ENCODE data around the gene LSM14A.
"Not testable (repeated sequence)": the region's sequence is repeated elsewhere in the genome, so short reads cannot be mapped to it uniquely, and the experiment has no call there.

LSM14A gene

DNA sequence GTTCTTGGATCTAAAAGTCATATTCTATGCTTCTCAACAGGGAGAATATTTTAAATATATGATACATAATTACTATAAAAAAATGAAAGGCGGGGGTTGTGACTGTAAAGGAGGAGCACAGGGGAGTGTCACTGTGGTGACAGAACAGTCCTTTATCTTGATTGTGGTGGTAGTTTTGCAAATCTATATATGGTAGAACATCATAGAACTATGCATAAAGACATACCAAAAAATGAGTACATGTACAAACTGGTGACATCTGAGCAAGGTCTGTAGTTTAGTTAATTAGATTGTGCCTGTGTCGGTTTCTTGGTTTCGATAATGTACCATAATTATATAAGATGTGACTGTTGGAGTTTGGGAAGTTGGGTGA is 43.3 kb downstream of the LSM14A start:
- H3K27me3 Mint-ChIP-seq (ENCODE audit: low read depth, poor library complexity), result no peaks in the 10 kb centered on the region
- H3K4me3 Mint-ChIP-seq, result no peak overlapping the region
- H3K4me1 Mint-ChIP-seq, result peaks cover 10% of the 10 kb centered on the region
- TF ChIP-seq, protein P1, sequence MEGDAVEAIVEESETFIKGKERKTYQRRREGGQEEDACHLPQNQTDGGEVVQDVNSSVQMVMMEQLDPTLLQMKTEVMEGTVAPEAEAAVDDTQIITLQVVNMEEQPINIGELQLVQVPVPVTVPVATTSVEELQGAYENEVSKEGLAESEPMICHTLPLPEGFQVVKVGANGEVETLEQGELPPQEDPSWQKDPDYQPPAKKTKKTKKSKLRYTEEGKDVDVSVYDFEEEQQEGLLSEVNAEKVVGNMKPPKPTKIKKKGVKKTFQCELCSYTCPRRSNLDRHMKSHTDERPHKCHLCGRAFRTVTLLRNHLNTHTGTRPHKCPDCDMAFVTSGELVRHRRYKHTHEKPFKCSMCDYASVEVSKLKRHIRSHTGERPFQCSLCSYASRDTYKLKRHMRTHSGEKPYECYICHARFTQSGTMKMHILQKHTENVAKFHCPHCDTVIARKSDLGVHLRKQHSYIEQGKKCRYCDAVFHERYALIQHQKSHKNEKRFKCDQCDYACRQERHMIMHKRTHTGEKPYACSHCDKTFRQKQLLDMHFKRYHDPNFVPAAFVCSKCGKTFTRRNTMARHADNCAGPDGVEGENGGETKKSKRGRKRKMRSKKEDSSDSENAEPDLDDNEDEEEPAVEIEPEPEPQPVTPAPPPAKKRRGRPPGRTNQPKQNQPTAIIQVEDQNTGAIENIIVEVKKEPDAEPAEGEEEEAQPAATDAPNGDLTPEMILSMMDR (IDR thresholded peaks at IDR 0.05), result no peak
- H3K27ac Mint-ChIP-seq, result peak overlapping the region; percentile 88
- DNase-seq, result no peak
- peaks cover 79% of the 10 kb centered on the region for H3K36me3 Mint-ChIP-seq (ENCODE audit: low read depth)
- no peaks in the 10 kb centered on the region for H3K9me3 Mint-ChIP-seq

DNA sequence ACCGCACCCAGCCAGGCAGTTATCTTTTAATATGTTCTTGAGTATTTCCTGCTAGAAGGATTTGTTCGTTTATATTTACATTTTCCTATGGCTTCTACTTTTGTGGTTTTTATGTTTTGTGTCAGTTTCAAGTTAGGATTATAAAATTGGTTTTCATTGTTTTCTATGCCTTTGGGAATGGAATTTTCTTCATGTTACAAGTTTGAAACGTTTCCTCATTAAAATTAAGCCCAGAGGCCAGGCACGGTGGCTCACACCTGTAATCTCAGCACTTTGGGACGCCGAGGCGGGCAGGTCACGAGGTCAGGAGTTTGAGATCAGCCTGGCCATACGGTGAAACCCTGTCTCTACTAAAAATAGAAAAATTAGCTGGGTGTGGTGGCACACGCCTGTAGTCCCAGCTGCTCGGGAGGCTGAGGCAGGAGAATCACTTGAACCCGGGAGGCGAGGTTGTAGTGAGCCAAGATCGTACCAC is 44.5 kb downstream of the LSM14A start:
- DNase-seq; H3K4me3 Mint-ChIP-seq; H3K4me1 Mint-ChIP-seq; H3K27me3 Mint-ChIP-seq (ENCODE audit: low read depth, poor library complexity); H3K9me3 Mint-ChIP-seq: not testable (repeated sequence)
- Mint-ChIP-seq H3K36me3 (ENCODE audit: low read depth) (peaks cover 82% of the 10 kb centered on the region), H3K27ac (peak overlapping the region; percentile 66)

DNA sequence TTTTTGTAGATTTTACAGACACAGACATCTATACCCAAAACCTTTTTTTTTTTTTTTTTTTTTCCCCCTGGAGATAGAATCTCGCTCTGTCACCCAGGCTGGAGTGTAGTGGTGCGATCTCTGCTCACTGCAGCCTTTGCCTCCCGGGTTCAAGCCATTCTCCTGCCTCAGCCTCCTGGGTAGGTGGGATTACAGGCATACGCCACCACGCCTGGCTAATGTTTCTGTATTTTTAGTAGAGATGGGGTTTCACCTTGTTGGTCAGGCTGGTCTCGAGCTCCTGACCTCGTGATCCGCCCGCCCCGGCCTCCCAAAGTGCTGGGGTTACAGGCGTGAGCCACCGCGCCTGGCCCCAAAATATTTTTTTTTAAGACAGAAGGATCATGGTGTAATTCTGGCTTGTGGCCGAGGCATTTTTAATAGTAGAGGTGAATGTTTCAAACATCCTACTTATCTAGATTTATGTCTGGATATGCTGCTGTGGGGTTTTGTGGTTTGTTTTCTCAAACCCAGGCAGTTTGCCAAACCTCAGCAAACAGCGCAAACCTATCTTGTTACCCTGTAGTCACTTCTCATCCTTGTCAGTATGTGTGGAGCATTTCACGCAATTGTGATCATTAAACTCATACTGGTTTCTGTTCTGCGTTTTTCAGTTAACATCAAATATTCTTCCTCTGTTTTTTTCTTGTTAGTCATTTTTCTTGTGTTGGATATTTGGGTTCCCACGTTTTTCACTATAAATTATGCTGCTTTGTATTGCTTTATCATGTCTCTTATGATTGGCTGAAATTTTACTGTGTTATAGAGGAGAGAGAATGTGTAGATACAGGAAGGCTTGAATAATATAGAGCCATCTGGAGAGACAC is 45.9 kb downstream of the LSM14A start:
- TF ChIP-seq, protein P1 (IDR thresholded peaks at IDR 0.05), result no peak
- Mint-ChIP-seq H3K4me1 (peaks cover 10% of the 10 kb centered on the region), H3K27me3 (ENCODE audit: low read depth, poor library complexity) (no peaks in the 10 kb centered on the region), H3K9me3 (no peaks in the 10 kb centered on the region), H3K36me3 (ENCODE audit: low read depth) (peaks cover 87% of the 10 kb centered on the region), H3K27ac (peak overlapping the region; percentile 69), H3K4me3 (no peak overlapping the region)
- DNase-seq, result no peak

DNA sequence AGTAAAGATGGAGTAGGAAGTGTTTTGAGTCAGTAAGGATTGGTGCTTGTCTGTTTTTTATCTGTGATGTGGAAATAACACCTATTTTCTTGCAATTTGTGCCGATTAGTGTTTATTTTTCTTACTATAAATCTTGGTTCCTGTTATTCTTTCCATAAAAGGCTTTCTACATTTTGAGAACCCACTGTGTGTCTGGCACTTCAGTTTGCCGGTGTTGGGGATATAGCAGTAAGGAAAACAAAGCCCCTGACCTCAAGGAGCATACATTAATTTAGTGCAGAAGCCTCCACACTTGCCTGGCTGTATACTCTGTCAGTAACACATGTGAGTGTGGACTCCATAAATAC is 46.5 kb downstream of the LSM14A start:
- H3K9me3 Mint-ChIP-seq, result no peaks in the 10 kb centered on the region
- TF ChIP-seq, protein P1 (IDR thresholded peaks at IDR 0.05), result no peak
- no peak for DNase-seq
- peaks cover 87% of the 10 kb centered on the region for H3K36me3 Mint-ChIP-seq (ENCODE audit: low read depth)
- peak overlapping the region; percentile 56 for H3K27ac Mint-ChIP-seq
- no peaks in the 10 kb centered on the region for H3K27me3 Mint-ChIP-seq (ENCODE audit: low read depth, poor library complexity)
- H3K4me1 Mint-ChIP-seq, result peaks cover 10% of the 10 kb centered on the region
- H3K4me3 Mint-ChIP-seq, result no peak overlapping the region

DNA sequence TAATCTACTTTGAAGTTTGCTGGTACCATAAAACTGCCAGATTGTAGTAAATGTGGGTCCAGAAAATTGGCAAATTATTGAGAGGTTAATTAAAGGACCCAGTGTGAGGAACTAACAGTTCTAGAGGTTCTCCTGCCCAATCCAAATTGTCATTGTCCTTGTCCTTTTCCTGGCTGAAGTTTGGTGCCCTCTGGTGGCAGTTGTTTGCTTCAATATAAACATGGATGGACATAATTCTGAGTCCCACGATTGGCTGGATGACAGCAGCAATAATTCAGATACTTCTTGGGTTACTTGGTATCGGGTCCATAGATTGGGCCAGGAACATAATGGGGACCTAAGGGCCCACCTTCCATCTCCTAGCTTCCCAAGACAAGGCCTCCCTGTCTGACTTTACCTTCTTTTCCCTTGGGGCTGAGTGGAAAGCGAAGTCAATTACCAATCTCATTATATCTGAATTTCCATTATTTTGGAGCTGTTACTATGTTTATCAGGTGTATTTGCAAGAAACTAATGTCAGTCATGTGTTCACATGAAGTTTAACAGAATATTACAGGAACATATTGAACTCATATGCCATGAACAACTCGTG is 48.3 kb downstream of the LSM14A start:
- Mint-ChIP-seq H3K27me3 (ENCODE audit: low read depth, poor library complexity) (no peaks in the 10 kb centered on the region), H3K4me3 (no peak overlapping the region), H3K27ac (no peak overlapping the region), H3K4me1 (peaks cover 10% of the 10 kb centered on the region), H3K9me3 (no peaks in the 10 kb centered on the region), H3K36me3 (ENCODE audit: low read depth) (peaks cover 86% of the 10 kb centered on the region)
- peak; percentile 67 for DNase-seq
- TF ChIP-seq, protein P1 (IDR thresholded peaks at IDR 0.05), result peak; percentile 58

DNA sequence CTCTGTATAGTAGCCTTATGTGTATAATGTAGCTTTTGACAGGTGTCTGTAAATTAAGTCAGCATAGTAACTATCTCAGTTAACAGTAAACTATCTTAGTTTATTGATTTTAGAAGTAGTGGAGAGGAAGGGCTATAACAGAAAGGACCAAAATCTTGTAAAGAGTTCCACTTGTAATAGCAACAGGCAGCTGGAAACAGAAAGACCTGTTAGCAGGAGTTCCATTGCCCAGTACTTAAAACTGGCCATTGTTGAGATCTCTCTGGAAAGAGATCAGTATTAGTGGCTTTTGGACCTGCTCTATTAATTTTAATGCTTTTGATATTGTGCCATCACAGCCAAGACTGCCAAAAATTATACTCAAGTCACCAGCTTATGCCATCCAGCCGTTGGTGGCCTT is 50.1 kb downstream of the LSM14A start:
- Mint-ChIP-seq H3K27me3 (ENCODE audit: low read depth, poor library complexity) (no peaks in the 10 kb centered on the region), H3K4me1 (peaks cover 10% of the 10 kb centered on the region), H3K4me3 (no peak overlapping the region), H3K9me3 (no peaks in the 10 kb centered on the region), H3K27ac (no peak overlapping the region), H3K36me3 (ENCODE audit: low read depth) (peaks cover 90% of the 10 kb centered on the region)
- TF ChIP-seq, protein P1 (IDR thresholded peaks at IDR 0.05), result no peak
- no peak for DNase-seq

All from nephron progenitor cell (in vitro differentiated cells).